ENCODE results near the gene GAST. TPM values are rescaled to one million over a fixed set of nuclear protein-coding genes. Genes with fewer than 3 reads are reported as not detected.

The GAST gene
- total and polyA plus RNA-seq, 9 of the 15 experiments (the other 6 are each of a cell fraction or from before 2014, with no cell fraction given), result not detected

DNA sequence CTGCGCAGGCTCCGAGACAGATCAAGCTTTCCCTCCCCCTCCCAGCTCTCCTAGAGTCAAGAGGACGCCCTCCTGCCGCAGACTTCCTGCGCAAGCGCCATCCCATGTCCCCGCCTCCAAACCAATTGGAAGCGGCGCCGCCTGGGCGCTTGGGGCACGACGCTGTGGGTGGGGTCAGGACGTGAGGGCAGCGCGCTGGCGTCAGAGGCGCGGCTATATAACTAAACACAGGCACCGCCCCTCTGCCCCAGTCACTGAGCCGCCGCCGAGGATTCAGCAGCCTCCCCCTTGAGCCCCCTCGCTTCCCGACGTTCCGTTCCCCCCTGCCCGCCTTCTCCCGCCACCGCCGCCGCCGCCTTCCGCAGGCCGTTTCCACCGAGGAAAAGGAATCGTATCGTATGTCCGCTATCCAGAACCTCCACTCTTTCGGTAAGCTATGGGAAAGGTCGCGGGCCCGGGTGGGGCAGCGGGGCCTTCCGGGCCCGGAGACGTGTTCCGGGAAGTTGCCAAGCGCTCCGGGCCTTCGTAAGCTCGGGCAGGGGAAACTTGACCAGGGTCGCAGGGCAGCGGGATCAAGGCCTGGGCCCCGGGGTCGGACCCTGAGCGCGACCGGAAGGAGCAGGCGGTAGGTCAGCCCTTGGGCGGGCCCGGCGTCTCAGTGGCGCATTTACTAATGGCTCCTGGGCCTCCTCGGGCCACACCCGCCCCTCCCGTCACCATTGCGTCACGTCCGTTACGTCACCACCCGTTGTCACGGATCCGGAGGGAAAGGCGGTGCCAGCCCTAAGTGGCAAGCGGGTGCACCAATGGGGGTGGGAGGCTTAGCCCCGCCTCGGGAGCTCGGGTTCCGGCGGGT is 23.3 kb upstream of the GAST start, which contains the start of gene EIF1 (continued):
- TF ChIP-seq, protein P1, sequence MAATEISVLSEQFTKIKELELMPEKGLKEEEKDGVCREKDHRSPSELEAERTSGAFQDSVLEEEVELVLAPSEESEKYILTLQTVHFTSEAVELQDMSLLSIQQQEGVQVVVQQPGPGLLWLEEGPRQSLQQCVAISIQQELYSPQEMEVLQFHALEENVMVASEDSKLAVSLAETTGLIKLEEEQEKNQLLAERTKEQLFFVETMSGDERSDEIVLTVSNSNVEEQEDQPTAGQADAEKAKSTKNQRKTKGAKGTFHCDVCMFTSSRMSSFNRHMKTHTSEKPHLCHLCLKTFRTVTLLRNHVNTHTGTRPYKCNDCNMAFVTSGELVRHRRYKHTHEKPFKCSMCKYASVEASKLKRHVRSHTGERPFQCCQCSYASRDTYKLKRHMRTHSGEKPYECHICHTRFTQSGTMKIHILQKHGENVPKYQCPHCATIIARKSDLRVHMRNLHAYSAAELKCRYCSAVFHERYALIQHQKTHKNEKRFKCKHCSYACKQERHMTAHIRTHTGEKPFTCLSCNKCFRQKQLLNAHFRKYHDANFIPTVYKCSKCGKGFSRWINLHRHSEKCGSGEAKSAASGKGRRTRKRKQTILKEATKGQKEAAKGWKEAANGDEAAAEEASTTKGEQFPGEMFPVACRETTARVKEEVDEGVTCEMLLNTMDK (IDR thresholded peaks at IDR 0.05; ENCODE audit: borderline replicate concordance, insufficient read depth, low read depth, low read length, poor library complexity, severe bottlenecking), result no peak
- TF ChIP-seq PHTF2 (CRISPR knock-in tag; IDR thresholded peaks at IDR 0.05), result peak; percentile 32; the same call in 1 of the 2 replicates
- no peak for TF ChIP-seq CBX8 (IDR thresholded peaks at IDR 0.05; ENCODE audit: borderline replicate concordance, extremely low read depth, low read depth, low read length, poor library complexity, severe bottlenecking)
- no peak; a peak in 1 of 3 replicates for TF ChIP-seq CBX3 (IDR thresholded peaks at IDR 0.05; ENCODE audit: borderline replicate concordance in 1 of 2, low read length in 2 of 2)
- TF ChIP-seq PML (IDR thresholded peaks at IDR 0.05; ENCODE audit: low read length), result peak; percentile 92
- no peak for TF ChIP-seq RBM39 (optimal IDR thresholded peaks at IDR 0.05; ENCODE audit: low read depth, low read length)
- TF ChIP-seq GTF2A2 (tag; IDR thresholded peaks at IDR 0.05), result peak; percentile 91
- peak; percentile 93 for TF ChIP-seq RBBP5 (IDR thresholded peaks at IDR 0.05; ENCODE audit: borderline replicate concordance, insufficient read depth, low read length, poor library complexity, severe bottlenecking)
- TF ChIP-seq SOX6 (IDR thresholded peaks at IDR 0.05), result no peak
- TF ChIP-seq, protein P2, sequence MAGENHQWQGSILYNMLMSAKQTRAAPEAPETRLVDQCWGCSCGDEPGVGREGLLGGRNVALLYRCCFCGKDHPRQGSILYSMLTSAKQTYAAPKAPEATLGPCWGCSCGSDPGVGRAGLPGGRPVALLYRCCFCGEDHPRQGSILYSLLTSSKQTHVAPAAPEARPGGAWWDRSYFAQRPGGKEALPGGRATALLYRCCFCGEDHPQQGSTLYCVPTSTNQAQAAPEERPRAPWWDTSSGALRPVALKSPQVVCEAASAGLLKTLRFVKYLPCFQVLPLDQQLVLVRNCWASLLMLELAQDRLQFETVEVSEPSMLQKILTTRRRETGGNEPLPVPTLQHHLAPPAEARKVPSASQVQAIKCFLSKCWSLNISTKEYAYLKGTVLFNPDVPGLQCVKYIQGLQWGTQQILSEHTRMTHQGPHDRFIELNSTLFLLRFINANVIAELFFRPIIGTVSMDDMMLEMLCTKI (IDR thresholded peaks at IDR 0.05; ENCODE audit: partially characterized antibody), result no peak
- peak; percentile 95; the same call in 1 of the 2 replicates for TF ChIP-seq ZSCAN32 (CRISPR knock-in tag; IDR thresholded peaks at IDR 0.05)
- TF ChIP-seq, protein P3, sequence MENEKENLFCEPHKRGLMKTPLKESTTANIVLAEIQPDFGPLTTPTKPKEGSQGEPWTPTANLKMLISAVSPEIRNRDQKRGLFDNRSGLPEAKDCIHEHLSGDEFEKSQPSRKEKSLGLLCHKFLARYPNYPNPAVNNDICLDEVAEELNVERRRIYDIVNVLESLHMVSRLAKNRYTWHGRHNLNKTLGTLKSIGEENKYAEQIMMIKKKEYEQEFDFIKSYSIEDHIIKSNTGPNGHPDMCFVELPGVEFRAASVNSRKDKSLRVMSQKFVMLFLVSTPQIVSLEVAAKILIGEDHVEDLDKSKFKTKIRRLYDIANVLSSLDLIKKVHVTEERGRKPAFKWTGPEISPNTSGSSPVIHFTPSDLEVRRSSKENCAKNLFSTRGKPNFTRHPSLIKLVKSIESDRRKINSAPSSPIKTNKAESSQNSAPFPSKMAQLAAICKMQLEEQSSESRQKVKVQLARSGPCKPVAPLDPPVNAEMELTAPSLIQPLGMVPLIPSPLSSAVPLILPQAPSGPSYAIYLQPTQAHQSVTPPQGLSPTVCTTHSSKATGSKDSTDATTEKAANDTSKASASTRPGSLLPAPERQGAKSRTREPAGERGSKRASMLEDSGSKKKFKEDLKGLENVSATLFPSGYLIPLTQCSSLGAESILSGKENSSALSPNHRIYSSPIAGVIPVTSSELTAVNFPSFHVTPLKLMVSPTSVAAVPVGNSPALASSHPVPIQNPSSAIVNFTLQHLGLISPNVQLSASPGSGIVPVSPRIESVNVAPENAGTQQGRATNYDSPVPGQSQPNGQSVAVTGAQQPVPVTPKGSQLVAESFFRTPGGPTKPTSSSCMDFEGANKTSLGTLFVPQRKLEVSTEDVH (IDR thresholded peaks at IDR 0.05; ENCODE audit: low read depth, partially characterized antibody), result peak; percentile 76
- TF ChIP-seq TOE1 (IDR thresholded peaks at IDR 0.05; ENCODE audit: borderline replicate concordance), result peak; percentile 82; the same call in 1 of the 2 replicates
- peak; percentile 86; the same call in 1 of the 2 replicates for TF ChIP-seq TOE1 (CRISPR knock-in tag; IDR thresholded peaks at IDR 0.05; ENCODE audit: borderline replicate concordance, low read depth)
- TF ChIP-seq, protein P4, sequence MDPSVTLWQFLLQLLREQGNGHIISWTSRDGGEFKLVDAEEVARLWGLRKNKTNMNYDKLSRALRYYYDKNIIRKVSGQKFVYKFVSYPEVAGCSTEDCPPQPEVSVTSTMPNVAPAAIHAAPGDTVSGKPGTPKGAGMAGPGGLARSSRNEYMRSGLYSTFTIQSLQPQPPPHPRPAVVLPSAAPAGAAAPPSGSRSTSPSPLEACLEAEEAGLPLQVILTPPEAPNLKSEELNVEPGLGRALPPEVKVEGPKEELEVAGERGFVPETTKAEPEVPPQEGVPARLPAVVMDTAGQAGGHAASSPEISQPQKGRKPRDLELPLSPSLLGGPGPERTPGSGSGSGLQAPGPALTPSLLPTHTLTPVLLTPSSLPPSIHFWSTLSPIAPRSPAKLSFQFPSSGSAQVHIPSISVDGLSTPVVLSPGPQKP (CRISPR knock-in tag; IDR thresholded peaks at IDR 0.05), result no peak
- TF ChIP-seq SP2 (IDR thresholded peaks at IDR 0.05; ENCODE audit: extremely low read depth, low read depth, low read length, poor library complexity, severe bottlenecking), result peak; percentile 66
- TF ChIP-seq, protein P5, sequence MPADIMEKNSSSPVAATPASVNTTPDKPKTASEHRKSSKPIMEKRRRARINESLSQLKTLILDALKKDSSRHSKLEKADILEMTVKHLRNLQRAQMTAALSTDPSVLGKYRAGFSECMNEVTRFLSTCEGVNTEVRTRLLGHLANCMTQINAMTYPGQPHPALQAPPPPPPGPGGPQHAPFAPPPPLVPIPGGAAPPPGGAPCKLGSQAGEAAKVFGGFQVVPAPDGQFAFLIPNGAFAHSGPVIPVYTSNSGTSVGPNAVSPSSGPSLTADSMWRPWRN (IDR thresholded peaks at IDR 0.05; ENCODE audit: low read depth), result no peak
